ENCODE data around the gene CFAP47.

DNA sequence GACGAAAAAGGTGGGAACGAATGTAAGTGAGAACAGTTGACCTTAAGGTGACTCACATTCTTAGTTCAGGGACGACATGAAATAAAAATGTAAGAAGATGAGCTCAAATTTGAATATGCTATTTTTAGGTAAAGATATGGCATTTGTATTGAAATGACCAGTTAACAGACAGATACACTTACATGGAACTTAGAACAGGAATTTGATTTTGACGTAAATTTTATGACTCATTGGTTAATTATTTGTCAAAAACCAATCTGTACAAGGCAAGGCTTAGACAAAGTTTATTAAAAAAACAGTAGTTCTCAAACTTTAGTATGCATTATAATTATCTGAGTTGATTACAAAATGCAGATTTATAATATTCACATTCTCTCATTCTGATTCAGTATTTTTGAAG lies 469.4 kb downstream of the CFAP47 start:
- TF ChIP-seq, protein P1, sequence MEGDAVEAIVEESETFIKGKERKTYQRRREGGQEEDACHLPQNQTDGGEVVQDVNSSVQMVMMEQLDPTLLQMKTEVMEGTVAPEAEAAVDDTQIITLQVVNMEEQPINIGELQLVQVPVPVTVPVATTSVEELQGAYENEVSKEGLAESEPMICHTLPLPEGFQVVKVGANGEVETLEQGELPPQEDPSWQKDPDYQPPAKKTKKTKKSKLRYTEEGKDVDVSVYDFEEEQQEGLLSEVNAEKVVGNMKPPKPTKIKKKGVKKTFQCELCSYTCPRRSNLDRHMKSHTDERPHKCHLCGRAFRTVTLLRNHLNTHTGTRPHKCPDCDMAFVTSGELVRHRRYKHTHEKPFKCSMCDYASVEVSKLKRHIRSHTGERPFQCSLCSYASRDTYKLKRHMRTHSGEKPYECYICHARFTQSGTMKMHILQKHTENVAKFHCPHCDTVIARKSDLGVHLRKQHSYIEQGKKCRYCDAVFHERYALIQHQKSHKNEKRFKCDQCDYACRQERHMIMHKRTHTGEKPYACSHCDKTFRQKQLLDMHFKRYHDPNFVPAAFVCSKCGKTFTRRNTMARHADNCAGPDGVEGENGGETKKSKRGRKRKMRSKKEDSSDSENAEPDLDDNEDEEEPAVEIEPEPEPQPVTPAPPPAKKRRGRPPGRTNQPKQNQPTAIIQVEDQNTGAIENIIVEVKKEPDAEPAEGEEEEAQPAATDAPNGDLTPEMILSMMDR (IDR thresholded peaks at IDR 0.05; ENCODE audit: insufficient read depth, low read depth, low read length), result no peak
- no peak for TF ChIP-seq EZH2 (IDR thresholded peaks at IDR 0.05; ENCODE audit: insufficient read depth, low read length)

All from astrocyte (in vitro differentiated cells and primary cell).